Measurements from ENCODE around the gene UBE2H. TPM values are rescaled to one million over a fixed set of nuclear protein-coding genes. Genes with fewer than 3 reads are reported as not detected.
A peak's percentile ranks its signal among the peaks of the same experiment; 100 is the strongest.
"Not testable (repeated sequence)": the region's sequence is repeated elsewhere in the genome, so short reads cannot be mapped to it uniquely, and the experiment has no call there.

UBE2H gene
- total RNA-seq = 33.8 TPM

- DNase-seq (ENCODE audit: low spot score) (peak; percentile 96), ATAC-seq (peak; percentile 81)
Observed at GRCh38 chr7:129952653-129953560, at the start of gene UBE2H. Gene UBE2H, minus strand, starts transcription at chr7:129952960. Its CDS starts 405 bp downstream, at chr7:129952555.

DNA sequence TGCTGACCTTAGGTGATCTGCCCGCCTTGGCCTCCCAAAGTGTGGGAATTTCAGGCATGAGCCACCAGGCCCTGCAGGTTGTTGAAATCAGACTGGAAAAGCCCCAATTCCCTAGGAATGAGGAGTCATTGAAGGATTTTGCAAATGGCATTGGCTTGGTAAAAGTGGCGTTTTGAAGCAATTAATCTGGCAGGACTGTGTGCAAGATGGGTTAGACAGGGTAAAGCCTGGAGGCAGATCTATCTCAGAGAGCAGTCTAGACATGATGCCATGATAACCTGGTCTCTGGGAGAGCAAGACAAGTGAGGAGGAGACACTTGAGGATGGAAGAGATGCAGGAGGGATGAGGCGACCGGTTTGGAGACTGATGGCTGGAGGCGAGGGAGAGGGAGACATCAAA is 45.7 kb upstream of the UBE2H start:
- ATAC-seq (no peak), DNase-seq (ENCODE audit: low spot score) (no peak)

DNA sequence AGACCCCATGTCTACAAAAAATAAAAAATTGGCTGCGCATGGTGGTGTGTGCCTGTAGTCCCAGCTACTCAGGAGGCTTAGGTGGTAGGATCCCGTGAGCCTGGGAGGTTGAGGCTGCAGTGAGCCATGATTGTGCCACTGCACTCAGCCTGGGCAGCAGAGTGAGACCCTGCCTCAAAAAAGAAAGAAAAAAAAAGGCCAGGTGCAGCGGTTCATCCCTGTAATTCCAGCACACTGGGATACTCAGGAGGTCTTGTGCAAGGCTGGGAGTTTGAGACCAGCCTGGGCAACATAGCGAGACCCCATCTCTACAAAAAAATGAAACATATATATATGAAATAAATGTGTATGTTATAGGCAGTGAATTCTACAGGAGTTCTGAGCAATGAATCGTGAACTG is 44.5 kb upstream of the UBE2H start:
- ATAC-seq (no peak), DNase-seq (ENCODE audit: low spot score) (no peak)

GRCh38 chr7:129993275-129993674 is 40.5 kb upstream of the UBE2H start:
- ATAC-seq (no peak), DNase-seq (ENCODE audit: low spot score) (no peak)

- DNase-seq (ENCODE audit: low spot score) (peak; percentile 66), ATAC-seq (peak; percentile 96)
Observed at GRCh38 chr7:129990403-129991192, 37.8 kb upstream of the UBE2H start.

DNA sequence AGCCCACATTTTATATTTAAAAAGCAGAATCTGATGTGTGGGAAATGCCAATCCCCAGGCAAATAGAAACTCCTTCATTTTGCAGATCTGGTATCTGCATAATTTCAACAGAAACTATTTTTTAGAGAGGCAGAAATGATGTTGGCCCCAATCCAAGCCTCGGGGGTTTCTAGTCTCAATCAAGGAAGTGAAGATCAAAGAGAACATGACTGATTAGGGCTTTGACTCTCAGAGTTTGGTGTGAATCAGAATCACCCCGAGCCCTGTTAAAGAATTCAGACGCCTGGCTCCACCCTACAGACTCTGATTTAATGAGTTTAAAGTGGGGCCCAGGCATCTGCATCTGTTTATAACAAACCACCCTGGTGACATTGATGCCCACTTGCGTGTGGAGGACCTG is 36.7 kb upstream of the UBE2H start:
- no peak for ATAC-seq
- no peak for DNase-seq (ENCODE audit: low spot score)

GRCh38 chr7:129986600-129986999 is 33.8 kb upstream of the UBE2H start:
- ATAC-seq (no peak), DNase-seq (ENCODE audit: low spot score) (no peak)

DNA sequence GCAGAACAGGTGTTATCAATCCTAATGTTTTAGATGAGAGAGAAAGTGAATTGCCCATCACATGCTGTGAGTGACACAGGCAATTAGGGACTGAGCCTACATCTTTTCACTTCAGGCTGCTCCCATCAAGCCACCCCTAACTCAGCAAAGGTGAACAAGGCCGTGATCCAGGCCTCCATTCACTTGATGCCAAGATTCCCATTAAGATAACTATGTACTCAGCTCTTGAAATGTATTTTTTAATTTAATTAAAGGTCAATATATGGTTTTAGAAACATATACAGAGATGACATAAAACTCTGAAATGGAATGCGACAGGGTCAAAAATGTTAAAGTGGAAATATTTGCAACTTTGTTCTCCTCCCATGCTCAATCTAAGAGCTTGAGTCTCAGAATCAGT is 27.9 kb upstream of the UBE2H start:
- ATAC-seq = no peak

DNA sequence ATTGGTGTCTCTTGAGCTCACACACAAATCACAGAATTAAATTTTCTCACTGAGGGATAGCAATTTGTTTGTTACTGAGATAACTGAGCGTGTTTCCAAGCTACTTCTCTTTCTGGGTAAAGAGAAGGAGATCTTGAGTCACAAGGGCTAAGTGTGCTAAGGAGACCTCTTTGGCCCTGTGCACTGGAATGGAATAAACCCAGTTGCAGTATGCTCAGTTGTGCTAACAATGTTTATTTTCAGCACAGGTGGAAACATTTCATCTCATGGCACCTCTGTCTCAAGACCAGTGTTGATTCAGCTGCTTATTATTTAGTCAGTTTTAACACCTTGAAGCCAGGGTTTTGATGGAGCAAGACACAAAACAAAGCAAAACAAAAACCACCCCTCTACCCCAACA is 22.5 kb upstream of the UBE2H start:
- ATAC-seq (no peak), DNase-seq (ENCODE audit: low spot score) (no peak)

More for the DNA sequence above, 27.9 kb upstream of the UBE2H start:
- no peak for DNase-seq (ENCODE audit: low spot score)

DNA sequence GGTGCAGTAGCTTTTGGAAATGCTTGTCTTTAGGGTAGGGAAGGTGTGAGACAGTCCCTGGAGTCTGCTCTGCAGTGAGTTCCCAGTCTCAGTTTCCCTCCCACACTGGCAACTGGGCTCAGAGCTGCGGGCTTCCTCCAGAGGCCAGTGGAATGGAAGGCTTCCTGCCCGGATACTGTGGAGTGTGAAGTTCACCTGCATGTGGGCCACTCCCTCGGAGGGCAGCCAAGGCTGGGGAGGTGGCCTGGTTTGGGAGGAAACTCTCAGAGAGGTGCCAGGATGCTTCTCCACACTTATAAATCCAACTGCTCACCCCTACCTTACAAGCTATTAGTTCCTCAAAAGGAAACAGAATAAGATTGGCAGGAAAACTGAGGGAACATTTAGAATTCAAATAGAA is 18.1 kb upstream of the UBE2H start:
- peak; percentile 26 for ATAC-seq
- no peak for DNase-seq (ENCODE audit: low spot score)

- no peak for DNase-seq (ENCODE audit: low spot score)
- ATAC-seq = no peak
Observed at GRCh38 chr7:129969881-129970446, 17.2 kb upstream of the UBE2H start.

GRCh38 chr7:129968592-129969383 is 16.0 kb upstream of the UBE2H start:
- no peak for DNase-seq (ENCODE audit: low spot score)
- no peak for ATAC-seq

- DNase-seq (ENCODE audit: low spot score); ATAC-seq: not testable (repeated sequence)
Observed at GRCh38 chr7:129960204-129960475, 7.4 kb upstream of the UBE2H start.

DNA sequence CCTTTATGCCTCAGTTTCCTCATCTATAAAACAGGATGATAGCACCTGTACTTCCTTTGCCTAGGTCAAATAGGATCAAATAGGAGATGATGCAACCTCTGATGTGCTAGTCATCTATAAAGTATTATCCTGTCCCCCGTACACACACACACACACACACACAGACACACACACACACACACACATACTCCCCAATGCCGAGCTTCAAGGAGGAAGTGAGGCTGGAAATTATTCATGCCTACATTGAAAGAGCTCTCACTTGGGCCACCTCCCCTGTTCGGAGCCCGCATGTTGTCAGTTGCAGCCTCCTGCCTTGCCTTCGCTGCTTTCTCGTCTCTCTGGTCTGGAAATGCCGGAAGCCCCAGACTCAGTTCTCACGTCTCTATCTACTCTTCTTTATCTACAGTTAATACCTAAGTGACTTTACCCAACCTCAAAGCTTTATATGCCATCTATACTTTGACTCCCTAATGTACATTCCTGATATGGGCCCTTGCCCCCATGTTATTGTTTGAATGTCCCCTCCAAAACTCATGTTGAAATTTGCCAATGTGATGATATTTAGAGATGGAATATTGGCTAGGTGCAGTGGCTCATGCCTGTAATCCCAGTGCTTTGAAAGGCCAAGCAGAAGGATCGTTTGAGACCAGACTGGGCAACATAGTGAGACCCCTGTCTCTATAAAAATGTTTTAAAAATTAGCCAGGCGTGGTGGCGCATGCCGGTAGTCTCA is 6.9 kb upstream of the UBE2H start:
- DNase-seq (ENCODE audit: low spot score) (no peak), ATAC-seq (no peak)

- ATAC-seq = peak; percentile 85
- DNase-seq (ENCODE audit: low spot score) = no peak
Observed at GRCh38 chr7:129958643-129959470, 6.1 kb upstream of the UBE2H start.

GRCh38 chr7:129955993-129956543 is 3.3 kb upstream of the UBE2H start:
- no peak for ATAC-seq
- DNase-seq (ENCODE audit: low spot score) = no peak

DNA sequence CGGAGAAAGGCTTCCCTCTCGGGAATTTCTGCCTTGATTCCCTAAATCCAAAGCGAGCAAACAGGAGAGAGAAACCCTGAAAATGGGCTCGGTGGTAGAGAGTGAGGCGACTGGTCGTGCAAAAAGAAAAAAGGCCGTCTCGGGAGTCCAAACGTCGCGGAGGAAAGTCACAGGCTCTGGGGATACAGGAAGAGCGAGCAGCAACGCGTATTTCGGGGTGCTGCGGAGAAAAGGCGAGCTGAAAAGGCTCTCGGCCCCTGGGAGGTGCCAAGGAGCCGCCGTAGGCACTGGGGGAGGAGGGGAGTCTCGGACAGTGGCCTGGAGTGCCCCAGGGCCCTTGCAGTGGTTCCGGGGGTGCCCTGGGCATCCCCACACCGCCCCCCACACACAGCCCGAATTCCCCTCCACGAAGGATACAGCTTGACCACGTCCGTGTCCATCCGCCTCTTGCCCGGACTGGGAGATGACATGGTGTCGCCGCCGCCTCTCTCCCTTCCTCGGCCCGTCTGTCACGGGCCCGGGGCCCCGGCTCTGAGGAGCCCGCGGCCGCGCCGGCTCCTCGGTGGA is 591 bp downstream of the UBE2H start:
- peak; percentile 71 for DNase-seq (ENCODE audit: low spot score)
- ATAC-seq = peak; percentile 50

GRCh38 chr7:129951226-129952085 is 1.3 kb downstream of the UBE2H start:
- DNase-seq (ENCODE audit: low spot score) (peak; percentile 51), ATAC-seq (peak; percentile 9)

Data from left lobe of liver (tissue), 2 donors.